T-cell (primary cell): Measurements from ENCODE around the gene RNGTT. TPM values are rescaled to one million over a fixed set of nuclear protein-coding genes. Genes with fewer than 3 reads are reported as not detected.

Experiments used
- ATAC-seq, 4 experiments: fragments of 200-7000 bp in 3 of 4; fragments of 150-1000 bp in 1 of 4; cut with Tn5 transposase; replicated peaks in 1 of 4; 1 replicate in 3 of 4; 2 replicates in 1 of 4; pipeline ENCODE4 v1.10.0; 2021; ENCODE audit warnings: moderate library complexity in 3 of 4, mild to moderate bottlenecking in 2 of 4, moderate number of reproducible peaks in 1 of 4
- CTCF ChIA-PET, 2 donors: fragments of 300-600 bp; sonication (Branson Sonifier 250); formaldehyde crosslinking; loops; one replicate each; lab custom pipeline; 2022; ENCODE audit warnings: antibody characterized with exemption in 2 of 2; lab: Charles Lee
- POLR2A ChIA-PET, 2 donors: fragments of 300-600 bp; sonication (Branson Sonifier 250); formaldehyde crosslinking; loops; one replicate each; lab custom pipeline; 2022; ENCODE audit warnings: antibody characterized with exemption in 2 of 2; lab: Charles Lee
- DNase-seq, 35 experiments: peaks; one replicate each; pipeline versions ENCODE4 v3.0.0 to v3.0.0-alpha.2; 2013 to 2023
- H3K27ac ChIP-seq: one replicate; pipeline ENCODE4 v1.5.1; 2013; ENCODE audit warnings: low read length
- H3K27me3 ChIP-seq, 2 experiments: replicated peaks in 1 of 2; 1 replicate in 1 of 2; 2 replicates in 1 of 2; pipeline versions ENCODE4 v1.6.1 to v1.7.0; 2013; ENCODE audit warnings: low read length in 1 of 2, mixed read lengths in 1 of 2; ENCODE audit not compliant: control insufficient read depth in 2 of 2, insufficient read depth in 2 of 2; ENCODE audit errors: extremely low read depth in 1 of 2
- H3K36me3 ChIP-seq, 2 donors: 1 replicate in 1 of 2; 2 replicates in 1 of 2; pipeline versions ENCODE4 v1.6.1 to v1.7.0; 2013; ENCODE audit warnings: low read length in 1 of 2; ENCODE audit not compliant: control insufficient read depth in 2 of 2, insufficient read depth in 1 of 2; ENCODE audit errors: extremely low read depth in 1 of 2
- H3K4me1 ChIP-seq, 2 experiments: 1 replicate in 1 of 2; 2 replicates in 1 of 2; pipeline versions ENCODE4 v1.6.1 to v1.7.0; 2013; ENCODE audit warnings: low read length in 2 of 2, mixed read lengths in 1 of 2; ENCODE audit not compliant: insufficient read depth in 2 of 2, control insufficient read depth in 1 of 2; ENCODE audit errors: extremely low read depth in 1 of 2
- H3K4me3 ChIP-seq, 2 donors: 1 replicate in 1 of 2; 2 replicates in 1 of 2; pipeline versions ENCODE4 v1.5.1 to v1.7.0; 2013; ENCODE audit warnings: mild to moderate bottlenecking in 2 of 2, low read length in 1 of 2, moderate library complexity in 1 of 2; ENCODE audit not compliant: control insufficient read depth in 1 of 2; ENCODE audit errors: extremely low read depth in 1 of 2
- H3K9me3 ChIP-seq: 2 replicates; pipeline ENCODE4 v1.7.0; 2013
- H3K27ac Mint-ChIP-seq, 2 donors: one replicate each; pipeline ENCODE4 v1.8.0; 2020 to 2021; ENCODE audit warnings: mild to moderate bottlenecking in 2 of 2, mixed read lengths in 2 of 2
- H3K27me3 Mint-ChIP-seq, 2 donors: one replicate each; pipeline ENCODE4 v1.8.0; 2021 to 2022; ENCODE audit warnings: mixed read lengths in 2 of 2
- H3K36me3 Mint-ChIP-seq: one replicate; pipeline ENCODE4 v1.8.0; 2021; ENCODE audit warnings: mixed read lengths
- H3K4me1 Mint-ChIP-seq, 3 donors: one replicate each; pipeline ENCODE4 v1.8.0; 2020 to 2022; ENCODE audit warnings: mixed read lengths in 3 of 3, mild to moderate bottlenecking in 1 of 3
- H3K4me3 Mint-ChIP-seq, 3 donors: one replicate each; pipeline ENCODE4 v1.8.0; 2020 to 2022; ENCODE audit warnings: mild to moderate bottlenecking in 3 of 3, mixed read lengths in 3 of 3, moderate library complexity in 3 of 3
- H3K9me3 Mint-ChIP-seq, 3 donors: one replicate each; pipeline ENCODE4 v1.8.0; 2020 to 2022; ENCODE audit warnings: mixed read lengths in 3 of 3
- WGBS: methylation state at CpG from one replicate; pipeline ENCODE4 v1.1.5; 2013; ENCODE audit warnings: missing lambda C conversion rate; ENCODE audit not compliant: insufficient coverage; 5-methylcytosine and 5-hydroxymethylcytosine counted together
- total RNA-seq, 35 experiments: library from RNA in 6 of 35; stranded (reverse) in 6 of 35; fragments of 120-200 nt in 1 of 35; gene quantifications; one replicate each; pipeline versions ENCODE4 v1.2.1 to v1.2.4 and lab custom pipeline; 2013 to 2026

The RNGTT gene
- total RNA-seq, 5 donors from 2014 or later (not counting 1 experiment from before 2014, with no cell fraction given): 16.6 to 22.2 (median 17.5) TPM

GRCh38 chr6:88584581-88585275 lies 378.7 kb downstream of the RNGTT start:
- Mint-ChIP-seq H3K4me3 (no peak overlapping the region), H3K9me3 (peaks cover 4 to 18% (median 7%) of the 10 kb centered on the region in 3 donors), H3K27ac (no peak overlapping the region), H3K4me1 (no peaks in the 10 kb centered on the region), H3K27me3 (peaks cover 32 to 37% of the 10 kb centered on the region in 2 donors), H3K36me3 (no peaks in the 10 kb centered on the region)
- Histone ChIP-seq H3K36me3 (no peaks in the 10 kb centered on the region), H3K27me3 (peaks cover 0 to 22% of the 10 kb centered on the region in 2 experiments), H3K4me1 (no peaks in the 10 kb centered on the region), H3K27ac (no peak overlapping the region), H3K9me3 (no peaks in the 10 kb centered on the region), H3K4me3 (no peak overlapping the region)
- POLR2A ChIA-PET: no interaction called here
- DNase-seq (no peak), ATAC-seq (no peak)
- CTCF ChIA-PET: no interaction called here
- 79% methylated on average over 6 of the region's 10 CpGs for WGBS

GRCh38 chr6:88577461-88577860 lies 386.0 kb downstream of the RNGTT start:
- CTCF ChIA-PET: no interaction called here
- Histone ChIP-seq H3K4me3 (no peak overlapping the region), H3K27ac (no peak overlapping the region), H3K27me3 (peaks cover 0 to 24% of the 10 kb centered on the region in 2 experiments), H3K4me1 (no peaks in the 10 kb centered on the region), H3K36me3 (no peaks in the 10 kb centered on the region), H3K9me3 (no peaks in the 10 kb centered on the region)
- no peak overlapping the region for H3K27ac Mint-ChIP-seq
- DNase-seq: no peak
- H3K9me3 Mint-ChIP-seq: peaks cover 1 to 7% (median 4%) of the 10 kb centered on the region in 3 donors
- no peak for ATAC-seq
- H3K36me3 Mint-ChIP-seq: no peaks in the 10 kb centered on the region
- POLR2A ChIA-PET: no interaction called here
- no CpG with 5 or more reads among the region's 2 CpGs for WGBS
- H3K27me3 Mint-ChIP-seq: peaks cover 5 to 12% of the 10 kb centered on the region in 2 donors
- H3K4me1 Mint-ChIP-seq: no peaks in the 10 kb centered on the region
- no peak overlapping the region for H3K4me3 Mint-ChIP-seq

- no peaks in the 10 kb centered on the region for H3K4me1 ChIP-seq
- Mint-ChIP-seq H3K4me1 (no peaks in the 10 kb centered on the region), H3K27ac (no peak overlapping the region), H3K36me3 (no peaks in the 10 kb centered on the region), H3K4me3 (no peak overlapping the region), H3K27me3 (peaks cover 0 to 8% of the 10 kb centered on the region in 2 donors), H3K9me3 (no peaks in the 10 kb centered on the region)
- 76% methylated on average over 2 of the region's 6 CpGs for WGBS
- H3K36me3 ChIP-seq: no peaks in the 10 kb centered on the region
- H3K27ac ChIP-seq: no peak overlapping the region
- peaks cover 0 to 20% of the 10 kb centered on the region in 2 experiments for H3K27me3 ChIP-seq
- ATAC-seq (no peak), DNase-seq (no peak)
- no peaks in the 10 kb centered on the region for H3K9me3 ChIP-seq
- POLR2A ChIA-PET: no interaction called here
- CTCF ChIA-PET: no interaction called here
- H3K4me3 ChIP-seq: no peak overlapping the region
Measured at GRCh38 chr6:88575536-88575935, 387.9 kb downstream of the RNGTT start.

GRCh38 chr6:88574651-88575050 lies 388.8 kb downstream of the RNGTT start:
- DNase-seq (no peak), ATAC-seq (no peak)
- Mint-ChIP-seq H3K27me3 (peaks cover 0 to 4% of the 10 kb centered on the region in 2 donors), H3K27ac (no peak overlapping the region), H3K4me1 (no peaks in the 10 kb centered on the region), H3K9me3 (no peaks in the 10 kb centered on the region), H3K4me3 (no peak overlapping the region), H3K36me3 (no peaks in the 10 kb centered on the region)
- H3K36me3 ChIP-seq: no peaks in the 10 kb centered on the region
- 88% methylated on average over 5 of the region's 5 CpGs for WGBS
- POLR2A ChIA-PET: no interaction called here
- H3K27ac ChIP-seq: no peak overlapping the region
- peaks cover 0 to 20% of the 10 kb centered on the region in 2 experiments for H3K27me3 ChIP-seq
- H3K4me3 ChIP-seq: no peak overlapping the region
- no peaks in the 10 kb centered on the region for H3K9me3 ChIP-seq
- CTCF ChIA-PET: no interaction called here
- H3K4me1 ChIP-seq: no peaks in the 10 kb centered on the region

GRCh38 chr6:88574031-88574430 lies 389.4 kb downstream of the RNGTT start:
- Mint-ChIP-seq H3K4me1 (no peaks in the 10 kb centered on the region), H3K36me3 (no peaks in the 10 kb centered on the region), H3K4me3 (no peak overlapping the region), H3K27ac (no peak overlapping the region), H3K9me3 (peaks cover 2 to 5% (median 4%) of the 10 kb centered on the region in 3 donors), H3K27me3 (peaks cover 0 to 4% of the 10 kb centered on the region in 2 donors)
- WGBS: 92% methylated on average over 4 of the region's 9 CpGs
- ChIA-PET POLR2A (no interaction called here), CTCF (no interaction called here)
- H3K36me3 ChIP-seq: no peaks in the 10 kb centered on the region
- no peak for DNase-seq
- ATAC-seq: no peak
- no peaks in the 10 kb centered on the region for H3K4me1 ChIP-seq
- no peaks in the 10 kb centered on the region for H3K9me3 ChIP-seq
- peaks cover 0 to 20% of the 10 kb centered on the region in 2 experiments for H3K27me3 ChIP-seq
- no peak overlapping the region for H3K4me3 ChIP-seq
- no peak overlapping the region for H3K27ac ChIP-seq

- ATAC-seq: no peak
- CTCF ChIA-PET: no interaction called here
- peaks cover 4 to 6% (median 5%) of the 10 kb centered on the region in 3 donors for H3K9me3 Mint-ChIP-seq
Measured at GRCh38 chr6:88573561-88573960, 389.9 kb downstream of the RNGTT start.

More at GRCh38 chr6:88573561-88573960, 389.9 kb downstream of the RNGTT start:
- no peak for DNase-seq
- no peaks in the 10 kb centered on the region for H3K4me1 Mint-ChIP-seq
- H3K4me1 ChIP-seq: no peaks in the 10 kb centered on the region
- no peak overlapping the region for H3K4me3 Mint-ChIP-seq
- no peak overlapping the region for H3K27ac Mint-ChIP-seq
- no peaks in the 10 kb centered on the region for H3K36me3 Mint-ChIP-seq
- no peaks in the 10 kb centered on the region for H3K9me3 ChIP-seq
- 83% methylated on average over 1 of the region's 3 CpGs for WGBS
- no peak overlapping the region for H3K4me3 ChIP-seq
- peaks cover 0 to 20% of the 10 kb centered on the region in 2 experiments for H3K27me3 ChIP-seq
- peaks cover 0 to 4% of the 10 kb centered on the region in 2 donors for H3K27me3 Mint-ChIP-seq
- POLR2A ChIA-PET: no interaction called here
- no peak overlapping the region for H3K27ac ChIP-seq
- H3K36me3 ChIP-seq: no peaks in the 10 kb centered on the region
